HL-60 (cell line): ENCODE results near the gene ZNF587B.

Experiments
- DNase-seq, 2 experiments: peaks; one replicate each; pipeline ENCODE4 v3.0.0-alpha.2; 2010 to 2020; ENCODE audit warnings: low read depth in 1 of 2, low spot score in 1 of 2
- H3K27ac ChIP-seq: fragments of 250-450 bp; sonication (Bioruptor Pico); replicated peaks from 2 replicates; pipeline ENCODE4 v1.5.1; 2020; ENCODE audit warnings: mild to moderate bottlenecking, moderate library complexity
- H3K27me3 ChIP-seq: fragments of 250-450 bp; sonication (Bioruptor Pico); 2 replicates; pipeline ENCODE4 v1.5.1; 2021; ENCODE audit warnings: mild to moderate bottlenecking, moderate library complexity; ENCODE audit not compliant: insufficient read depth, poor library complexity, severe bottlenecking
- H3K4me3 ChIP-seq: replicated peaks from 2 replicates; pipeline ENCODE4 v1.5.1; 2011; ENCODE audit warnings: mild to moderate bottlenecking, control low read depth, low read length; ENCODE audit not compliant: insufficient read depth
- GABPA ChIP-seq: IDR thresholded peaks from 2 replicates; pipeline ENCODE4 v1.6.1; 2012; ENCODE audit warnings: low read depth
- POLR2AphosphoS5 ChIP-seq: IDR thresholded peaks from 2 replicates; pipeline ENCODE4 v1.6.1; 2012; ENCODE audit warnings: low read depth
- SPI1 ChIP-seq: IDR thresholded peaks from 2 replicates; pipeline ENCODE4 v1.6.1; 2012; ENCODE audit warnings: low read depth, mild to moderate bottlenecking, borderline replicate concordance
- long read RNA-seq: library from polyadenylated mRNA; unstranded; transcript quantifications from one replicate; pipeline ENCODE4 v2.0.0, GENCODE V29; 2020
- TF ChIP-seq, protein P1 (sequence below): IDR thresholded peaks from one replicate; pipeline ENCODE4 v1.5.1; 2011; ENCODE audit warnings: low read length, control low read depth, inconsistent platforms; ENCODE audit not compliant: insufficient read depth
- TF ChIP-seq, protein P2 (sequence below): IDR thresholded peaks from 2 replicates; pipeline ENCODE4 v1.6.1; 2012; ENCODE audit warnings: low read depth; ENCODE audit not compliant: insufficient replicate concordance

The ZNF587B gene
- long read RNA-seq, partial matches to known transcripts, result 0 of 11 reads
- long read RNA-seq, other reads (novel, unspliced or antisense), result 10 of 11 reads

DNA sequence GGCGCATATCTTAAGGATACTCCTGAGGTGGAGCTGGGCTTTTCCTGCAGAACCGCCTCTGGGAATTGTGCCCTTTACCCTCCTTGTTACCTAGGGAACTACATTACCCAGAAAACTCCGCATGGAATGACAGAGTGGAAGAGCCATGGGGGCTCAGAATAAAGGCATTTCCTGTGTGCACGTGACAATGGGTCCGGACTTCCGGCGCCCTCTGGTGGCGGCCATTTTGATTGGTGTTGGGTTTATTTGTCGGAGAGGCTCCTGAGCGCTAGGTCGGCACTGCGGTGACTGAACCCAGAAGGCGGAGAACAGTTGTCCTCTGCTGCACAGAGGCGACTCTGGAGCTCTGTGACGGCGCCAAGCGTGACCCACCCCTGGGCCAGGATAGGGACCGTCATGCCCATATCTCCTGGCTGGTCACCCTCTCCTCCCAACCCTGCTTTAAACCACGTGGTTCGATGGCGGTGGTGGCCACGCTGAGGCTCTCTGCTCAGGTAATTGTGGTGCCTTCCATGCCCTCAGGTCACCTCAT is at the start of gene ZNF587B:
TSS of gene ZNF587B (plus strand) at position 229 of the 532 bp plus-strand sequence. CDS start at position 459, 230 bp downstream.
- H3K27ac ChIP-seq, result no peak within 1 kb of the TSS

DNA sequence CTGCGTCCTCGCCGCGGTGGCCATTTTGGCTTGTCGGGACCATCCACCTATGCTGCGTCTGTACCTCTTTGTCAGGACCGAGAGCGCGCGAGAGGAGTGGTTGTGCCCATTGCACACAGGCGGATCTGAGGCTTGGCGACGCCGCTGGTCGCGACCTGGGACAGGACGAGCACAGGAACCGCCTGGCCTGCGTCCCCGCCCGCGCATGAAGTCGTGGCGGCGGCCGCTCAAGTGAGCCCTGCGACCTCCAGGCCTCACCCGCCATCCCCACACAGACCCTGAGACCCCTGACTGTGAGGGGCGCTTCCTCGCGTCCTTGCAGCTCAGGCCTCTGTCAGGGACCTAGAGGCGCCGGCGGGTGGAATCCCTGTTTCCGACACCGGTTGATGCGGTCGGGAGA is 43.8 kb upstream of the ZNF587B start:
- no peaks in the 10 kb centered on the region for H3K27me3 ChIP-seq
- no peak overlapping the region for H3K27ac ChIP-seq
- no peak for TF ChIP-seq SPI1
- no peak for TF ChIP-seq GABPA
- TF ChIP-seq, protein P1, sequence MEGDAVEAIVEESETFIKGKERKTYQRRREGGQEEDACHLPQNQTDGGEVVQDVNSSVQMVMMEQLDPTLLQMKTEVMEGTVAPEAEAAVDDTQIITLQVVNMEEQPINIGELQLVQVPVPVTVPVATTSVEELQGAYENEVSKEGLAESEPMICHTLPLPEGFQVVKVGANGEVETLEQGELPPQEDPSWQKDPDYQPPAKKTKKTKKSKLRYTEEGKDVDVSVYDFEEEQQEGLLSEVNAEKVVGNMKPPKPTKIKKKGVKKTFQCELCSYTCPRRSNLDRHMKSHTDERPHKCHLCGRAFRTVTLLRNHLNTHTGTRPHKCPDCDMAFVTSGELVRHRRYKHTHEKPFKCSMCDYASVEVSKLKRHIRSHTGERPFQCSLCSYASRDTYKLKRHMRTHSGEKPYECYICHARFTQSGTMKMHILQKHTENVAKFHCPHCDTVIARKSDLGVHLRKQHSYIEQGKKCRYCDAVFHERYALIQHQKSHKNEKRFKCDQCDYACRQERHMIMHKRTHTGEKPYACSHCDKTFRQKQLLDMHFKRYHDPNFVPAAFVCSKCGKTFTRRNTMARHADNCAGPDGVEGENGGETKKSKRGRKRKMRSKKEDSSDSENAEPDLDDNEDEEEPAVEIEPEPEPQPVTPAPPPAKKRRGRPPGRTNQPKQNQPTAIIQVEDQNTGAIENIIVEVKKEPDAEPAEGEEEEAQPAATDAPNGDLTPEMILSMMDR, result no peak
- TF ChIP-seq, protein P2, sequence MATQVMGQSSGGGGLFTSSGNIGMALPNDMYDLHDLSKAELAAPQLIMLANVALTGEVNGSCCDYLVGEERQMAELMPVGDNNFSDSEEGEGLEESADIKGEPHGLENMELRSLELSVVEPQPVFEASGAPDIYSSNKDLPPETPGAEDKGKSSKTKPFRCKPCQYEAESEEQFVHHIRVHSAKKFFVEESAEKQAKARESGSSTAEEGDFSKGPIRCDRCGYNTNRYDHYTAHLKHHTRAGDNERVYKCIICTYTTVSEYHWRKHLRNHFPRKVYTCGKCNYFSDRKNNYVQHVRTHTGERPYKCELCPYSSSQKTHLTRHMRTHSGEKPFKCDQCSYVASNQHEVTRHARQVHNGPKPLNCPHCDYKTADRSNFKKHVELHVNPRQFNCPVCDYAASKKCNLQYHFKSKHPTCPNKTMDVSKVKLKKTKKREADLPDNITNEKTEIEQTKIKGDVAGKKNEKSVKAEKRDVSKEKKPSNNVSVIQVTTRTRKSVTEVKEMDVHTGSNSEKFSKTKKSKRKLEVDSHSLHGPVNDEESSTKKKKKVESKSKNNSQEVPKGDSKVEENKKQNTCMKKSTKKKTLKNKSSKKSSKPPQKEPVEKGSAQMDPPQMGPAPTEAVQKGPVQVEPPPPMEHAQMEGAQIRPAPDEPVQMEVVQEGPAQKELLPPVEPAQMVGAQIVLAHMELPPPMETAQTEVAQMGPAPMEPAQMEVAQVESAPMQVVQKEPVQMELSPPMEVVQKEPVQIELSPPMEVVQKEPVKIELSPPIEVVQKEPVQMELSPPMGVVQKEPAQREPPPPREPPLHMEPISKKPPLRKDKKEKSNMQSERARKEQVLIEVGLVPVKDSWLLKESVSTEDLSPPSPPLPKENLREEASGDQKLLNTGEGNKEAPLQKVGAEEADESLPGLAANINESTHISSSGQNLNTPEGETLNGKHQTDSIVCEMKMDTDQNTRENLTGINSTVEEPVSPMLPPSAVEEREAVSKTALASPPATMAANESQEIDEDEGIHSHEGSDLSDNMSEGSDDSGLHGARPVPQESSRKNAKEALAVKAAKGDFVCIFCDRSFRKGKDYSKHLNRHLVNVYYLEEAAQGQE, result no peak
- no peak for TF ChIP-seq POLR2AphosphoS5
- no peak overlapping the region for H3K4me3 ChIP-seq
- DNase-seq, result no peak

More for the DNA sequence above, at the start of gene ZNF587B:
- Histone ChIP-seq H3K4me3 (no peak within 1 kb of the TSS), H3K27me3 (no peaks in the 10 kb centered on the region)
- TF ChIP-seq GABPA (peak; percentile 76), POLR2AphosphoS5 (no peak)
- DNase-seq, result no peak

DNA sequence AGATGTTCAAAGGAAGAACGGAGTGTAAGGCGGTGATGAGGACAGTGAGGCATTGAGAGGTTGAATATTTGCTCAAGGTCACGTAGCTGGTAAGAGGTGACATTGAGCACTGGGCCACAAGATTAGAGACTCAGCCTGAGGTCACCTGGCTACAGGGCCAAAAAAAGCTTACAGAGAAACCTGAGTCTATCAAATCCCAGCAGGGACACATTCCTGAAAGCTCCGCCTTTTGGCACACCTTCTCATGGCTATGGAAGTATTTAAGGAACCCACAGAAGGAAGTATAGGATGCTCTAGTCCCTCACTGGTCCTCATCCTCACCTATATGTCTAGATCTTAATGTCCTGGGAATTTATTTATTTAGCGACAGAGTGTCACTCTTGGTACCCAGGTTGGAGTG is 43.2 kb upstream of the ZNF587B start:
- no peak overlapping the region for H3K4me3 ChIP-seq
- H3K27ac ChIP-seq, result no peak overlapping the region
- DNase-seq, result no peak
- H3K27me3 ChIP-seq, result no peaks in the 10 kb centered on the region
- no peak for TF ChIP-seq SPI1
- TF ChIP-seq, protein P1, result no peak
- TF ChIP-seq POLR2AphosphoS5, result no peak
- TF ChIP-seq, protein P2, result no peak
- TF ChIP-seq GABPA, result no peak

DNA sequence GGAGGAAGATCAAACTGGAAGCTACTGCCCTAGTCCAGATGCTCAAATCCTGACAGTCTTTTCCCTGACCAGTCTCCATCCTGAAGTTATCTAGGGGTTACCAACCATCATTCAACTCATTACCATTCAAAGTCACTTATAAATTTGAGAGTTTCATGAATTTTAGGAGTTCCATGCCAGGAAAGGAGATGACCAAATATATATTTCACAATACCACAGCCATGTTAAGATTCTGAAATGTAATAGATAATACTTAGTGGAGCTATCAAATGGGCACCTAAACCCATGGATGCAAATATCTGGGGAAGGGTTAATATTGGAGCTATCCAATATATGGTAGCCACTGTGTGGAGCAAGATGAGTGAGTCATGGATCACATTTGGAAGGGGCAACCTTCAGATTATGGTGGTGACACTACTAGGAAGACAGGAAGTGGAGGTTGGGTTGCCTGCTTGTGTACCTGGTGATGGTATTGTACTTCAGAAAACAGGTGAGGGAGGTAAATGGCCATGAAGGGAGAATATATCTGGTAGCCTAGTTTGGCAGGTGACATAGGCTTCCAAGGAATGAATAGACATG is 41.9 kb upstream of the ZNF587B start:
- DNase-seq, result no peak
- TF ChIP-seq POLR2AphosphoS5, result no peak
- no peak for TF ChIP-seq SPI1
- TF ChIP-seq, protein P2, result no peak
- TF ChIP-seq GABPA, result no peak
- TF ChIP-seq, protein P1, result no peak
- Histone ChIP-seq H3K27ac (no peak overlapping the region), H3K27me3 (no peaks in the 10 kb centered on the region), H3K4me3 (no peak overlapping the region)
